Measurements from ENCODE around the gene STON1. TPM values are rescaled to one million over a fixed set of nuclear protein-coding genes. Genes with fewer than 3 reads are reported as not detected.

Gene STON1
- total RNA-seq, 4 donors from 2014 or later, result 21.4 to 39.2 (median 27.1) TPM

DNA sequence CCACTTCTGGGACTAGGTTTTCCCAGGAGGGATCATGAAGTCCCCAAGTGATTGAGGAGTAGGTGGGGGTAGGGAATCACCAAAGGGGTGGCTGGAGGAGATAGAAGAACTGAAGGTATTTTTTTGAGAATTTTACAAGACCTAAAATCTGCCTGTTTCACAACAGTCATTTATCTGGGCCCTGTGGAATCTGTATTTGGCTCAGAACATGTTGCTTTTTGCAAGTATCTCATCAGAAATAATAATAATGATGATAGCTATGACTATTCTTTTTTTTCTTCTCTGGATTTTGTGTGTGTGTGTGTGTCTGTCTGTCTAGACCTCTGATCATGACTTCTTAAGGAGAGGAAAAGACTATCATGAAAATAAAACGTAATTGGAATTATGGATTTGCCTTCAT is 13.9 kb downstream of the STON1 start:
- TF ChIP-seq EP300 (IDR thresholded peaks at IDR 0.05; ENCODE audit: low read depth) (no peak), POLR2AphosphoS5 (IDR thresholded peaks at IDR 0.05) (no peak), POLR2A (IDR thresholded peaks at IDR 0.05) (no peak)
- TF ChIP-seq, protein P1, sequence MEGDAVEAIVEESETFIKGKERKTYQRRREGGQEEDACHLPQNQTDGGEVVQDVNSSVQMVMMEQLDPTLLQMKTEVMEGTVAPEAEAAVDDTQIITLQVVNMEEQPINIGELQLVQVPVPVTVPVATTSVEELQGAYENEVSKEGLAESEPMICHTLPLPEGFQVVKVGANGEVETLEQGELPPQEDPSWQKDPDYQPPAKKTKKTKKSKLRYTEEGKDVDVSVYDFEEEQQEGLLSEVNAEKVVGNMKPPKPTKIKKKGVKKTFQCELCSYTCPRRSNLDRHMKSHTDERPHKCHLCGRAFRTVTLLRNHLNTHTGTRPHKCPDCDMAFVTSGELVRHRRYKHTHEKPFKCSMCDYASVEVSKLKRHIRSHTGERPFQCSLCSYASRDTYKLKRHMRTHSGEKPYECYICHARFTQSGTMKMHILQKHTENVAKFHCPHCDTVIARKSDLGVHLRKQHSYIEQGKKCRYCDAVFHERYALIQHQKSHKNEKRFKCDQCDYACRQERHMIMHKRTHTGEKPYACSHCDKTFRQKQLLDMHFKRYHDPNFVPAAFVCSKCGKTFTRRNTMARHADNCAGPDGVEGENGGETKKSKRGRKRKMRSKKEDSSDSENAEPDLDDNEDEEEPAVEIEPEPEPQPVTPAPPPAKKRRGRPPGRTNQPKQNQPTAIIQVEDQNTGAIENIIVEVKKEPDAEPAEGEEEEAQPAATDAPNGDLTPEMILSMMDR (IDR thresholded peaks at IDR 0.05), result no peak
- Histone ChIP-seq H3K36me3 (no peaks in the 10 kb centered on the region), H3K9me3 (no peaks in the 10 kb centered on the region), H3K27me3 (no peaks in the 10 kb centered on the region), H3K4me1 (peaks cover 0 to 15% (median 0%) of the 10 kb centered on the region in 4 donors), H3K27ac (peak overlapping the region in 1 of 4 donors; percentile 18), H3K4me3 (no peak overlapping the region)
- in situ Hi-C loops (cut with MboI; ENCODE audit: low pct_ligation_motif_present in 1 of 4, low pct_unique_long_range_greater_than_20kb in 1 of 4, low sequenced_read_pairs in 3 of 4) (no loop called here), intact Hi-C loops (cut with DNase I; ENCODE audit: low total_unique reads) (no loop called here)
- no peak for DNase-seq
- 38 to 43% methylated on average over 1 of the region's 1 CpG for WGBS, 2 donors (ENCODE audit: low coverage in 1 of 2)

GRCh38 chr2:48545244-48545643 is 15.3 kb downstream of the STON1 start:
- Histone ChIP-seq H3K4me1 (peaks cover 0 to 19% (median 0%) of the 10 kb centered on the region in 4 donors), H3K27ac (no peak overlapping the region), H3K36me3 (no peaks in the 10 kb centered on the region), H3K27me3 (no peaks in the 10 kb centered on the region), H3K9me3 (no peaks in the 10 kb centered on the region), H3K4me3 (no peak overlapping the region)
- TF ChIP-seq POLR2A (IDR thresholded peaks at IDR 0.05), result no peak
- TF ChIP-seq, protein P1 (IDR thresholded peaks at IDR 0.05), result no peak
- no peak for TF ChIP-seq POLR2AphosphoS5 (IDR thresholded peaks at IDR 0.05)
- no peak for TF ChIP-seq EP300 (IDR thresholded peaks at IDR 0.05; ENCODE audit: low read depth)
- in situ Hi-C loops (cut with MboI; ENCODE audit: low pct_ligation_motif_present in 1 of 4, low pct_unique_long_range_greater_than_20kb in 1 of 4, low sequenced_read_pairs in 3 of 4) (no loop called here), intact Hi-C loops (cut with DNase I; ENCODE audit: low total_unique reads) (no loop called here)
- WGBS, 2 donors (ENCODE audit: low coverage in 1 of 2), result 87 to 91% methylated on average over 3 to 10 of the region's 10 CpGs
- no peak for DNase-seq

DNA sequence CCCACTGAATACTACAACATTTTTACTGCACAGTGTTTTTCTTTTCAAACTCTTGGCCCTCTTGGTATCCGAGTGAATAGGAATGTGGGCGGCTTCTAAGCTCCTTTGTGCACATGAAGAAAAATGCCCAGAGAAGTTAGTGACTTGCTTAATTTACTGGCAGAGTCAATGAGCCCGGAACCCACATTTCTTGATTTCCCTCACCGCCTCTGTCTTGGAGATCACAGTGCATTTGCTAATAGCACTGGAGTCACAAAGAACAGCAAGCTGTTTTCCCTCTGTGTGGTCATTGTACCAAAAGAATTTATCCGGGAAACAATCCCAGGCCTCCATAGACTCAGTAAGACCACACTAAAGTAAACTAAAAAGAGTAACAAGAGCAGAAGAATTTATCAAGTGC is 18.9 kb downstream of the STON1 start:
- H3K27ac ChIP-seq, result peak overlapping the region in 3 of 4 donors; percentile 45 to 67 (median 65)
- in situ Hi-C loops (cut with MboI; ENCODE audit: low pct_ligation_motif_present in 1 of 4, low pct_unique_long_range_greater_than_20kb in 1 of 4, low sequenced_read_pairs in 3 of 4) (no loop called here), intact Hi-C loops (cut with DNase I; ENCODE audit: low total_unique reads) (no loop called here)
- 65 to 83% methylated on average over 2 to 5 of the region's 5 CpGs for WGBS, 2 donors (ENCODE audit: low coverage in 1 of 2)
- H3K9me3 ChIP-seq, result no peaks in the 10 kb centered on the region
- TF ChIP-seq, protein P1 (IDR thresholded peaks at IDR 0.05), result no peak
- TF ChIP-seq POLR2A (IDR thresholded peaks at IDR 0.05) (no peak), POLR2AphosphoS5 (IDR thresholded peaks at IDR 0.05) (no peak), EP300 (IDR thresholded peaks at IDR 0.05; ENCODE audit: low read depth) (no peak)
- no peak overlapping the region for H3K4me3 ChIP-seq
- H3K4me1 ChIP-seq, result peaks cover 0 to 19% (median 1%) of the 10 kb centered on the region in 4 donors
- H3K36me3 ChIP-seq, result no peaks in the 10 kb centered on the region
- DNase-seq, result no peak
- no peaks in the 10 kb centered on the region for H3K27me3 ChIP-seq

DNA sequence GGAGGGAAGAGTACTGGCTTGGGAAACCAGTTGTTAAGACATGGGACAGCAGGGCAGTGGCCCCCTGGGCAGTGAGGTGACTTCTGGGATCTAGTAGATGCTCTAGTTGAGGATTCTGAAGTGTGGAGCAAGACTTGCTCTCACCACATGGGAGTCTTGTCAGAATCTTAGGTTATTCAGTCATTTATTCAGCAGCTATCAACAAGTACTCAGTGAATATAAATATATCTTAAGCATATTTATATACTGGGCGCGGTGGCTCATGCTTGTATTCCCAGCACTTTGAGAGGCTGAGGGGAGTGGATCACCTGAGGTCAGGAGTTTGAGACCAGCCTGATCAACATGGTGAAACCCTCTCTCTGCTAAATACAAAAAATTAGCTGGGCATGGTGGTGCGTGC is 20.0 kb downstream of the STON1 start:
- Histone ChIP-seq H3K36me3 (no peaks in the 10 kb centered on the region), H3K9me3 (no peaks in the 10 kb centered on the region), H3K4me1 (peaks cover 0 to 13% (median 1%) of the 10 kb centered on the region in 4 donors), H3K27ac (peak overlapping the region in 1 of 4 donors; percentile 13), H3K4me3 (no peak overlapping the region), H3K27me3 (no peaks in the 10 kb centered on the region)
- TF ChIP-seq POLR2A (IDR thresholded peaks at IDR 0.05) (no peak), POLR2AphosphoS5 (IDR thresholded peaks at IDR 0.05) (no peak), EP300 (IDR thresholded peaks at IDR 0.05; ENCODE audit: low read depth) (no peak)
- TF ChIP-seq, protein P1 (IDR thresholded peaks at IDR 0.05), result no peak
- in situ Hi-C loops (cut with MboI; ENCODE audit: low pct_ligation_motif_present in 1 of 4, low pct_unique_long_range_greater_than_20kb in 1 of 4, low sequenced_read_pairs in 3 of 4), result no loop called here
- WGBS, 2 donors (ENCODE audit: low coverage in 1 of 2), result 76% methylated on average over 3 of the region's 3 CpGs; no CpG with 5 or more reads in 1 of the 2 donors
- intact Hi-C loops (cut with DNase I; ENCODE audit: low total_unique reads), result no loop called here
- DNase-seq, result no peak

Data from transverse colon (tissue), 4 donors.